HEK293 (cell line): Measurements from ENCODE around the gene RASA2.

Experiments used
- CTCF ChIA-PET: fragments of 350-600 bp; formaldehyde crosslinking; extraction: SDS; loops from one replicate; lab custom pipeline; 2021; ENCODE audit warnings: antibody characterized with exemption; lab: Yijun Ruan, JAX
- POLR2A ChIA-PET: fragments of 300-600 bp; formaldehyde crosslinking; extraction: SDS; loops from one replicate; lab custom pipeline; 2020; ENCODE audit warnings: antibody characterized with exemption, inconsistent platforms; lab: Yijun Ruan, JAX
- H3K27ac ChIP-seq: fragments of 200-500 bp; sonication (Bioruptor generic); 2 replicates; pipeline ENCODE4 v1.5.1; 2014; ENCODE audit warnings: low read depth, low read length, control low read depth, inconsistent platforms; ENCODE audit errors: extremely low read depth
- H3K36me3 ChIP-seq, 2 experiments: fragments of 200-500 bp in 1 of 2; sonication (Bioruptor generic) in 1 of 2; 1 replicate in 1 of 2; 2 replicates in 1 of 2; pipeline ENCODE4 v1.5.1; 2014 to 2017; ENCODE audit warnings: inconsistent platforms in 2 of 2, low read length in 2 of 2; ENCODE audit not compliant: control insufficient read depth in 2 of 2, insufficient read depth in 1 of 2
- H3K4me1 ChIP-seq: fragments of 200-500 bp; sonication (Bioruptor generic); 2 replicates; pipeline ENCODE4 v1.5.1; 2014; ENCODE audit warnings: mild to moderate bottlenecking, low read length, inconsistent platforms; ENCODE audit not compliant: control insufficient read depth, insufficient read depth
- H3K4me3 ChIP-seq: 2 replicates; pipeline ENCODE4 v1.5.1; 2011; ENCODE audit warnings: low read depth, mild to moderate bottlenecking, control low read depth, low read length, moderate library complexity
- H3K9me3 ChIP-seq: fragments of 200-500 bp; sonication (Bioruptor generic); 2 replicates; pipeline ENCODE4 v1.5.1; 2014; ENCODE audit warnings: low read depth, low read length, inconsistent platforms; ENCODE audit not compliant: control insufficient read depth, insufficient read depth
- FEZF1 ChIP-seq: fragments of 450-650 bp; formaldehyde crosslinking; IDR thresholded peaks from 2 replicates; pipeline ENCODE4 v1.5.1; 2016; ENCODE audit warnings: missing biosample characterization, missing genetic modification characterization
- KLF7 ChIP-seq: fragments of 450-650 bp; formaldehyde crosslinking; IDR thresholded peaks from 2 replicates; pipeline ENCODE4 v1.5.1; 2016; ENCODE audit warnings: missing biosample characterization, missing genetic modification characterization, borderline replicate concordance
- KLF9 ChIP-seq: fragments of 450-650 bp; formaldehyde crosslinking; IDR thresholded peaks from 2 replicates; pipeline ENCODE4 v1.5.1; 2016; ENCODE audit warnings: missing biosample characterization, missing genetic modification characterization, low read depth
- ZBTB48 ChIP-seq: fragments of 450-650 bp; formaldehyde crosslinking; IDR thresholded peaks from 2 replicates; pipeline ENCODE4 v1.5.1; 2016; ENCODE audit warnings: missing biosample characterization, missing genetic modification characterization
- ZIC2 ChIP-seq: fragments of 450-650 bp; formaldehyde crosslinking; IDR thresholded peaks from 2 replicates; pipeline ENCODE4 v1.5.1; 2016; ENCODE audit warnings: missing biosample characterization, missing genetic modification characterization
- ZNF140 ChIP-seq: fragments of 450-650 bp; formaldehyde crosslinking; IDR thresholded peaks from 2 replicates; pipeline ENCODE4 v1.5.1; 2016; ENCODE audit warnings: missing biosample characterization, missing genetic modification characterization
- ZNF175 ChIP-seq: fragments of 450-650 bp; formaldehyde crosslinking; IDR thresholded peaks from 2 replicates; pipeline ENCODE4 v1.5.1; 2016; ENCODE audit warnings: missing biosample characterization, missing genetic modification characterization
- ZNF366 ChIP-seq: fragments of 450-650 bp; formaldehyde crosslinking; conservative IDR thresholded peaks from 2 replicates; pipeline ENCODE4 v1.5.1; 2016; ENCODE audit warnings: missing biosample characterization, missing genetic modification characterization
- ZNF404 ChIP-seq: fragments of 450-650 bp; formaldehyde crosslinking; IDR thresholded peaks from 2 replicates; pipeline ENCODE4 v1.5.1; 2017; ENCODE audit warnings: missing biosample characterization, missing genetic modification characterization
- ZNF76 ChIP-seq: fragments of 450-650 bp; formaldehyde crosslinking; IDR thresholded peaks from 2 replicates; pipeline ENCODE4; 2016; ENCODE audit warnings: low read depth, missing biosample characterization, missing genetic modification characterization, borderline replicate concordance
- TF ChIP-seq, protein P1 (sequence below): fragments of 450-650 bp; formaldehyde crosslinking; IDR thresholded peaks from 2 replicates; pipeline ENCODE4 v1.5.0; 2017; ENCODE audit warnings: missing biosample characterization, missing genetic modification characterization, borderline replicate concordance
- TF ChIP-seq, protein P2 (sequence below): sonication (generic); formaldehyde crosslinking; IDR thresholded peaks from 2 replicates; pipeline ENCODE4 v1.8.1; 2022; ENCODE audit warnings: mild to moderate bottlenecking, moderate library complexity, missing genetic modification reagents
- TF ChIP-seq, protein P3 (sequence below): fragments of 450-650 bp; formaldehyde crosslinking; IDR thresholded peaks from 2 replicates; pipeline ENCODE4 v1.5.1; 2016; ENCODE audit warnings: missing biosample characterization, missing genetic modification characterization

The RASA2 gene

DNA sequence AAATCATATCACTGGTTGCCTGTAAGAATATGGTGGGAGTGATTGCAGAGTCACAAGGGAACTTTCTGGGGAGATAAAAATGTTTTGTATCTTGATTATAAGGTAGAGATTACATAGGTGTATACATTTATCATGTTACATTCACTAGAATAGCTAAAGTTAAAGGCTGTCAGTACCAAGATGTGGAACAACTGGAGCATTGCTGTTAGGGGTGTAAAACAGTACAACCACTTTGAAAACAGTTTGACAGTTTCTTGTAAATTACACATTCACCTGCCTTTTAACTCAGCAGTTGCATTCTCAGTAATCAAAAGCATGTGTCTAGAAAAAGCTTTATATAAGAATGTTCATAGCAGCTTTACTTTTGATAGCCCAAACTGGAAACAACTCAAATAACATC is 27.6 kb downstream of the RASA2 start (continued):
- no peak for TF ChIP-seq ZBTB48 (tag by site-specific recombination)
- no peak for TF ChIP-seq ZNF140 (tag by site-specific recombination)
- TF ChIP-seq ZNF76 (tag by site-specific recombination): no peak

DNA sequence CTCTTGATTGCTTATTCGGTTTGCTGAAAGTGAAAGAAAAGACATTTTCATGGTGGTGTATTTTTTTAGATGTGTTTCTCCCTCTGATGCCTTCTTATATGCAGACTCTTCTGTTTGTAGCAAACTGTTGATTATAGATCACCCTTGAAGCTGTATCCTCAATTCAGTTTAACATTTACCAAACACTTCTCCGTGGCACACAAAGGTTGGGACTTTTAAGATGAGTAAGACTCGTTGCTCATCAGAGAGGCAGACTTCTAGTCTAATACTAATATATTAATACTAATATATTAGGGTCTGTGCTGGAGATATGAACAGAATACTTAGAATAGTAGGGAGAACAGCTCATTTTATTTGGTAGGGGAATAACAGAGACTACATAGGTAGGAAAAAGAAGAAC is 32.8 kb downstream of the RASA2 start:
- CTCF ChIA-PET: interaction anchor here (0.7 kb wide), 1 partner anchor 40 kb away, joined by 5 read pairs; no protein-coding TSS in a partner anchor
- POLR2A ChIA-PET: no interaction called here
- no peak overlapping the region for H3K27ac ChIP-seq
- peaks cover 11 to 28% of the 10 kb centered on the region in 2 experiments; a peak in 2 of 3 replicates for H3K36me3 ChIP-seq
- TF ChIP-seq ZNF404 (tag by site-specific recombination): no peak
- TF ChIP-seq, protein P1, sequence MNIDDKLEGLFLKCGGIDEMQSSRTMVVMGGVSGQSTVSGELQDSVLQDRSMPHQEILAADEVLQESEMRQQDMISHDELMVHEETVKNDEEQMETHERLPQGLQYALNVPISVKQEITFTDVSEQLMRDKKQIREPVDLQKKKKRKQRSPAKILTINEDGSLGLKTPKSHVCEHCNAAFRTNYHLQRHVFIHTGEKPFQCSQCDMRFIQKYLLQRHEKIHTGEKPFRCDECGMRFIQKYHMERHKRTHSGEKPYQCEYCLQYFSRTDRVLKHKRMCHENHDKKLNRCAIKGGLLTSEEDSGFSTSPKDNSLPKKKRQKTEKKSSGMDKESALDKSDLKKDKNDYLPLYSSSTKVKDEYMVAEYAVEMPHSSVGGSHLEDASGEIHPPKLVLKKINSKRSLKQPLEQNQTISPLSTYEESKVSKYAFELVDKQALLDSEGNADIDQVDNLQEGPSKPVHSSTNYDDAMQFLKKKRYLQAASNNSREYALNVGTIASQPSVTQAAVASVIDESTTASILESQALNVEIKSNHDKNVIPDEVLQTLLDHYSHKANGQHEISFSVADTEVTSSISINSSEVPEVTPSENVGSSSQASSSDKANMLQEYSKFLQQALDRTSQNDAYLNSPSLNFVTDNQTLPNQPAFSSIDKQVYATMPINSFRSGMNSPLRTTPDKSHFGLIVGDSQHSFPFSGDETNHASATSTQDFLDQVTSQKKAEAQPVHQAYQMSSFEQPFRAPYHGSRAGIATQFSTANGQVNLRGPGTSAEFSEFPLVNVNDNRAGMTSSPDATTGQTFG: no peak
- no peak for TF ChIP-seq KLF7 (tag by site-specific recombination)
- no peak for TF ChIP-seq ZNF366
- no peak for TF ChIP-seq ZIC2 (tag by site-specific recombination)
- no peak for TF ChIP-seq ZNF76 (tag by site-specific recombination)
- TF ChIP-seq, protein P2, sequence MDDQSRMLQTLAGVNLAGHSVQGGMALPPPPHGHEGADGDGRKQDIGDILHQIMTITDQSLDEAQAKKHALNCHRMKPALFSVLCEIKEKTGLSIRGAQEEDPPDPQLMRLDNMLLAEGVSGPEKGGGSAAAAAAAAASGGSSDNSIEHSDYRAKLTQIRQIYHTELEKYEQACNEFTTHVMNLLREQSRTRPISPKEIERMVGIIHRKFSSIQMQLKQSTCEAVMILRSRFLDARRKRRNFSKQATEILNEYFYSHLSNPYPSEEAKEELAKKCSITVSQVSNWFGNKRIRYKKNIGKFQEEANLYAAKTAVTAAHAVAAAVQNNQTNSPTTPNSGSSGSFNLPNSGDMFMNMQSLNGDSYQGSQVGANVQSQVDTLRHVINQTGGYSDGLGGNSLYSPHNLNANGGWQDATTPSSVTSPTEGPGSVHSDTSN (CRISPR knock-in tag): no peak
- TF ChIP-seq FEZF1 (tag by site-specific recombination): no peak
- TF ChIP-seq, protein P3, sequence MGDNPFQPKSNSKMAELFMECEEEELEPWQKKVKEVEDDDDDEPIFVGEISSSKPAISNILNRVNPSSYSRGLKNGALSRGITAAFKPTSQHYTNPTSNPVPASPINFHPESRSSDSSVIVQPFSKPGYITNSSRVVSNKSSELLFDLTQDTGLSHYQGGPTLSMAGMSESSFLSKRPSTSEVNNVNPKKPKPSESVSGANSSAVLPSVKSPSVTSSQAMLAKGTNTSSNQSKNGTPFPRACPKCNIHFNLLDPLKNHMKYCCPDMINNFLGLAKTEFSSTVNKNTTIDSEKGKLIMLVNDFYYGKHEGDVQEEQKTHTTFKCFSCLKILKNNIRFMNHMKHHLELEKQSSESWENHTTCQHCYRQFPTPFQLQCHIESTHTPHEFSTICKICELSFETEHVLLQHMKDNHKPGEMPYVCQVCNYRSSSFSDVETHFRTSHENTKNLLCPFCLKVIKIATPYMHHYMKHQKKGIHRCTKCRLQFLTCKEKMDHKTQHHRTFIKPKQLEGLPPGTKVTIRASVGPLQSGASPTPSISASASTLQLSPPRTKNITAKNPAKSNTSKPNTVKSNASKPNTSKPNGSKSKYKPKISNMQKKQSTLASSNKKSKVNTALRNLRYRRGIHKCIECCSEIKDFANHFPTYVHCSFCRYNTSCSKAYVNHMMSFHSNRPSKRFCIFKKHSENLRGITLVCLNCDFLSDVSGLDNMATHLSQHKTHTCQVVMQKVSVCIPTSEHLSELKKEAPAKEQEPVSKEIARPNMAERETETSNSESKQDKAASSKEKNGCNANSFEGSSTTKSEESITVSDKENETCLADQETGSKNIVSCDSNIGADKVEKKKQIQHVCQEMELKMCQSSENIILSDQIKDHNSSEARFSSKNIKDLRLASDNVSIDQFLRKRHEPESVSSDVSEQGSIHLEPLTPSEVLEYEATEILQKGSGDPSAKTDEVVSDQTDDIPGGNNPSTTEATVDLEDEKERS (tag by site-specific recombination): no peak
- no peaks in the 10 kb centered on the region for H3K9me3 ChIP-seq
- H3K4me1 ChIP-seq: no peaks in the 10 kb centered on the region
- H3K4me3 ChIP-seq: no peak overlapping the region

DNA sequence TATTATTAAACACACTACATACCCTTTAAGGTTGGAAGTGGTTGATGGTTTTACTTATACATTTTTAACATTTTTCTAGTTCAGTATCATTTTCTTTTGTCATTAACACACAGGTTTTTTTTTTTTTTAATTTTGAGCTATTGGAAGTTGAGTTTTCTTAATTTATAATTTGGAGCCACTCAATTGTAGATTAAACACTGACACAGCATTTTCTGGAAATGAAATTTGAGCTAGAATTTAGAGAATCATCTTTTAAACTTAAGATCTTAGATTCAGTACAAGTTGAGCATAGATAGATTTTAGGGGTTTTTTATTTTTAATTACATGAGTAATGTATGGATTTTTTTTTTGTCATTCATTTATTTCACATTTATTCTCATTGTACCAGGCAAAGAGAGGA is 35.0 kb downstream of the RASA2 start:
- POLR2A ChIA-PET: no interaction called here
- no peak overlapping the region for H3K27ac ChIP-seq
- H3K36me3 ChIP-seq: peaks cover 7 to 17% of the 10 kb centered on the region in 2 experiments; a peak in 2 of 3 replicates
- CTCF ChIA-PET: interaction anchor here (0.7 kb wide), 1 partner anchor 392 kb away, joined by 3 read pairs; no protein-coding TSS in a partner anchor
- no peaks in the 10 kb centered on the region for H3K4me1 ChIP-seq
- H3K9me3 ChIP-seq: no peaks in the 10 kb centered on the region
- no peak overlapping the region for H3K4me3 ChIP-seq
- TF ChIP-seq KLF9 (tag by site-specific recombination) (no peak), ZNF175 (tag by site-specific recombination) (no peak)
- TF ChIP-seq, protein P1: no peak
